Stimulated activated CD8-positive, alpha-beta memory T cell treated with anti-CD3 and anti-CD28 coated beads, Interleukin-12 subunit alpha, Interleukin-12 subunit beta, amount 100 ng/mL, for 4 hours (primary cell): ENCODE measurements around the gene DYNLT4.

ENCODE experiments used
- DNase-seq: peaks from one replicate; pipeline ENCODE4 v3.0.0-alpha.2; 2020; ENCODE audit warnings: low read depth

The DYNLT4 gene

DNA sequence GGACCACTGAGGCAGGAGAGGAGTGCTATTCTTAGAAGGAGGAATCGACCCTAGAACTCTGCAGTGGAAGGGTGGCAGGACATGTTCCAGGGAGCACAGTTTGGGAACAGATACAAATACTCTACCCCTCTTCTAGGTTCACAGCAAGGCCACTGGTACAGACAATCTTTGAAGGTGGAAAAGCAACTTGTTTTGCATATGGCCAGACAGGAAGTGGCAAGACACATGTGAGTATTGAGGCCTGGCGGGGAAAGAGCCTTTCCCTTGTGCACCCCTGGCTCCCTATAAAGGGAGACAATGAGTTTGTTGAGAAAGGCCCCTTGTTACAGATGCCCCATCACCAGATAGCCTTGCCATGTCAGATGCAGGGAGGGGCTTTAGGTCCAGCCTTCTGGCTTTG, 49.7 kb downstream of the DYNLT4 start:
- DNase-seq, result no peak
